HepG2 (cell line): ENCODE data around the gene MGAT5.

Experiments
- BRCA1 ChIP-seq: sonication (generic); formaldehyde crosslinking; IDR thresholded peaks from 2 replicates; pipeline ENCODE4 v1.4.0; 2020; ENCODE audit warnings: missing genetic modification reagents
- GTF3A ChIP-seq: sonication (generic); formaldehyde crosslinking; conservative IDR thresholded peaks from 2 replicates; pipeline ENCODE4 v1.4.0; 2020; ENCODE audit warnings: mild to moderate bottlenecking, missing genetic modification reagents
- IRF2 ChIP-seq: IDR thresholded peaks from 2 replicates; pipeline ENCODE4 v1.6.1; 2018; ENCODE audit warnings: missing genetic modification reagents, missing compliant biosample characterization
- NFAT5 ChIP-seq: sonication (generic); formaldehyde crosslinking; IDR thresholded peaks from 2 replicates; pipeline ENCODE4 v1.4.0; 2020; ENCODE audit warnings: missing genetic modification reagents
- SOX6 ChIP-seq, 2 experiments: fragments of 450-650 bp in 1 of 2; sonication (generic) in 1 of 2; formaldehyde crosslinking in 1 of 2; IDR thresholded peaks; 2 replicates each; pipeline versions ENCODE4 v1.4.0 to v1.6.1; 2017 to 2020; ENCODE audit warnings: antibody characterized with exemption in 1 of 2, mild to moderate bottlenecking in 1 of 2, missing genetic modification reagents in 1 of 2
- TF ChIP-seq, protein P1 (sequence below): sonication (generic); formaldehyde crosslinking; IDR thresholded peaks from 2 replicates; pipeline ENCODE4 v1.8.0; 2022; ENCODE audit warnings: missing genetic modification reagents, mild to moderate bottlenecking, inconsistent platforms, borderline replicate concordance

DNA sequence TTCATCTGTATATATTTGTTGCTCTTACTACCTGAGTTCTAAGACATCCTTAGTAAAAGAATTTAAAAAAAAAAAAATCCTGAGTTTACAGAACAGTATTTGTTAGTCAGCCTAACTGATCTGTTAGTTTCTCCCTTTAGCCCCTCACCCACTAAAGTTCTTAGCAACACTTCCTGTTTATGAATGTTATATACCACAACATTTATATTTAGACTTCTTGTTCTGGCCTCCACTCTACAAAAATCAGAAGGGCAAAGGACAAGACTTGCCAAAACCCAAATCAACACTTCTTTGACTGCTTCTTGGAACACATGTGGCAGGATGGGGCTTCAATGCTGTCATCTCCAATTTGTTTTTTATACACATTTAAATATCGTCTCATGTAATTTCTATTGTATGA lies 71.1 kb downstream of the MGAT5 start:
- TF ChIP-seq GTF3A (CRISPR knock-in tag): no peak
- TF ChIP-seq IRF2 (CRISPR knock-in tag): no peak
- no peak for TF ChIP-seq SOX6 (IDR thresholded peaks at IDR 0.05)
- TF ChIP-seq SOX6 (CRISPR knock-in tag; IDR thresholded peaks at IDR 0.05): no peak
- no peak for TF ChIP-seq NFAT5 (CRISPR knock-in tag)
- TF ChIP-seq, protein P1, sequence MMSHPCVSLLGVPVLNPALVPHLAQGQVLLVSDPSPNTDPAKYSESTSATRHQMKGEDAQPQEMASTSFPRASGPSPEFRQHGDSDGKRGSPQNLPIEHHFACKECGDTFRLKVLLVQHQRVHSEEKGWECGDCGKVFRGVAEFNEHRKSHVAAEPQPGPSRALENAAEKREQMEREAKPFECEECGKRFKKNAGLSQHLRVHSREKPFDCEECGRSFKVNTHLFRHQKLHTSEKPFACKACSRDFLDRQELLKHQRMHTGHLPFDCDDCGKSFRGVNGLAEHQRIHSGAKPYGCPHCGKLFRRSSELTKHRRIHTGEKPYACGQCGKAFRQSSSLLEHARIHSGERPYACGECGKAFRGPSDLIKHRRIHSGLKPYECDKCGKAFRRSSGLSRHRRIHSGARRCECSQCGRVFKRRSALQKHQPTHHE (CRISPR knock-in tag): no peak
- no peak for TF ChIP-seq BRCA1 (CRISPR knock-in tag)
